SK-N-SH treated with all-trans-retinoic acid at 6 μM for 48 hours (cell line): ENCODE data around the gene COPE.

ENCODE experiments used
- ARNTL ChIP-seq: fragments of 450-650 bp; formaldehyde crosslinking; IDR thresholded peaks from 2 replicates; pipeline ENCODE4 v1.5.0; 2020; ENCODE audit warnings: low read depth, mild to moderate bottlenecking, moderate library complexity, borderline replicate concordance
- ESRRG ChIP-seq: fragments of 250-450 bp; sonication (Bioruptor Pico); IDR thresholded peaks from 2 replicates; pipeline ENCODE4 v1.6.1; 2021; ENCODE audit warnings: mild to moderate bottlenecking
- ISL1 ChIP-seq: fragments of 250-450 bp; sonication (Bioruptor Pico); IDR thresholded peaks from 2 replicates; pipeline ENCODE4 v2.1.2; 2022; ENCODE audit warnings: mild to moderate bottlenecking, moderate library complexity
- RARB ChIP-seq: fragments of 250-450 bp; sonication (Bioruptor Pico); IDR thresholded peaks from 2 replicates; pipeline ENCODE4 v1.8.0; 2021; ENCODE audit warnings: mild to moderate bottlenecking, moderate library complexity
- TCF4 ChIP-seq: fragments of 250-450 bp; sonication (Bioruptor Pico); IDR thresholded peaks from 2 replicates; pipeline ENCODE4 v1.8.0; 2021; ENCODE audit warnings: mild to moderate bottlenecking, moderate library complexity, borderline replicate concordance
- ZFP30 ChIP-seq: fragments of 450-650 bp; formaldehyde crosslinking; IDR thresholded peaks from 2 replicates; pipeline ENCODE4 v1.5.0; 2022; ENCODE audit warnings: mild to moderate bottlenecking, moderate library complexity
- ZNF8 ChIP-seq: fragments of 450-650 bp; formaldehyde crosslinking; IDR thresholded peaks from 2 replicates; pipeline ENCODE4 v1.5.0; 2020; ENCODE audit warnings: mild to moderate bottlenecking, moderate library complexity
- TF ChIP-seq, protein P1 (sequence below): fragments of 250-450 bp; sonication (Bioruptor Pico); IDR thresholded peaks from 2 replicates; pipeline ENCODE4 v1.8.0; 2021; ENCODE audit warnings: low read depth, mild to moderate bottlenecking, moderate library complexity, borderline replicate concordance
- TF ChIP-seq, protein P2 (sequence below): fragments of 250-450 bp; sonication (Bioruptor Pico); IDR thresholded peaks from 2 replicates; pipeline ENCODE4 v1.5.1; 2020; ENCODE audit warnings: low read depth, mild to moderate bottlenecking, moderate library complexity
- TF ChIP-seq, protein P3 (sequence below): fragments of 250-450 bp; sonication (Bioruptor Pico); IDR thresholded peaks from 2 replicates; pipeline ENCODE4 v1.8.0; 2020; ENCODE audit warnings: mild to moderate bottlenecking, moderate library complexity, borderline replicate concordance

DNA sequence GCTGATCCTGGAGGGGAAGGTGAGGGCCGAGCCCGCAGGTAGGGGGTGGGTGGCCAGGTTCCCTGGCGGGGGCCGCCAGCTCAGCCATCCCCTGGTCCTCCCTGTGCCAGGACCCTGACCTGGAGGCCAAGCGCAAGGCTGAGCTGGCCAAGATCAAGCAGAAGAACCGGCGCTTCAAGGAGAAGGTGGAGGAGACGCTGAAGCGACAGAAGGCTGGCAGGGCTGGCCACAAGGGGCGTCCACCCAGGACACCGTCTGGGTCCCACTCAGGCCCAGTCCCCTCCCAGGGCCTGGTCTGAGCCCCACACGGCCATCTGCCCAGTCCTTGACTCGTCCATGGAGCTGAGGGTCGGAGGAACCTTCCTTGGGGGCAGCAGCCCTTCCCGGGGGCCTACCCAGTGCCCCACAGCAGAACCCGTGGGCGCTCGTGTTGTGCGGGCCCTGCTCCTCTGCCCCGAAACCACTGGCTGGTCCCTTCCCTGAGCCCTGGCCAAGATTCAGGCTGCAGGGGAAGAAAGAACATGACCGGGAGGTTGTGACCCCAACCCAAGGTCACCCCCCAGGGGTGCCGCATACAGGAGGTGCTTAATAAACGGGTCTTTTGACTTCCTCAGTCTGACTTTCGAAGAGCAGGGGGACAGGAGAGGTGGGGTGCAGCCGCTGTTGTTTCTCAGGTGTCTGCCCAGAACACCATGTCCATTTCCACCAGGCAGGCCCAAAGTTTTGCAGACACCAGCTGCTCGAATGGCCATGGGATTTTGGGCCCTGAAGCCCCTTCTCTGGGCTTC, 9.0 kb upstream of the COPE start:
- TF ChIP-seq, protein P1, sequence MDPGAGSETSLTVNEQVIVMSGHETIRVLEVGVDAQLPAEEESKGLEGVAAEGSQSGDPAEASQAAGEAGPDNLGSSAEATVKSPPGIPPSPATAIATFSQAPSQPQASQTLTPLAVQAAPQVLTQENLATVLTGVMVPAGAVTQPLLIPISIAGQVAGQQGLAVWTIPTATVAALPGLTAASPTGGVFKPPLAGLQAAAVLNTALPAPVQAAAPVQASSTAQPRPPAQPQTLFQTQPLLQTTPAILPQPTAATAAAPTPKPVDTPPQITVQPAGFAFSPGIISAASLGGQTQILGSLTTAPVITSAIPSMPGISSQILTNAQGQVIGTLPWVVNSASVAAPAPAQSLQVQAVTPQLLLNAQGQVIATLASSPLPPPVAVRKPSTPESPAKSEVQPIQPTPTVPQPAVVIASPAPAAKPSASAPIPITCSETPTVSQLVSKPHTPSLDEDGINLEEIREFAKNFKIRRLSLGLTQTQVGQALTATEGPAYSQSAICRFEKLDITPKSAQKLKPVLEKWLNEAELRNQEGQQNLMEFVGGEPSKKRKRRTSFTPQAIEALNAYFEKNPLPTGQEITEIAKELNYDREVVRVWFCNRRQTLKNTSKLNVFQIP (CRISPR knock-in tag), result no peak
- no peak for TF ChIP-seq TCF4
- TF ChIP-seq ESRRG (CRISPR knock-in tag), result no peak
- TF ChIP-seq, protein P2, sequence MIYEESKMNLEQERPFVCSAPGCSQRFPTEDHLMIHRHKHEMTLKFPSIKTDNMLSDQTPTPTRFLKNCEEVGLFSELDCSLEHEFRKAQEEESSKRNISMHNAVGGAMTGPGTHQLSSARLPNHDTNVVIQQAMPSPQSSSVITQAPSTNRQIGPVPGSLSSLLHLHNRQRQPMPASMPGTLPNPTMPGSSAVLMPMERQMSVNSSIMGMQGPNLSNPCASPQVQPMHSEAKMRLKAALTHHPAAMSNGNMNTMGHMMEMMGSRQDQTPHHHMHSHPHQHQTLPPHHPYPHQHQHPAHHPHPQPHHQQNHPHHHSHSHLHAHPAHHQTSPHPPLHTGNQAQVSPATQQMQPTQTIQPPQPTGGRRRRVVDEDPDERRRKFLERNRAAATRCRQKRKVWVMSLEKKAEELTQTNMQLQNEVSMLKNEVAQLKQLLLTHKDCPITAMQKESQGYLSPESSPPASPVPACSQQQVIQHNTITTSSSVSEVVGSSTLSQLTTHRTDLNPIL (CRISPR knock-in tag), result no peak
- TF ChIP-seq ISL1 (CRISPR knock-in tag), result no peak
- no peak for TF ChIP-seq ZNF8 (CRISPR knock-in tag)
- TF ChIP-seq ZFP30 (CRISPR knock-in tag), result no peak
- no peak for TF ChIP-seq RARB
- TF ChIP-seq, protein P3, sequence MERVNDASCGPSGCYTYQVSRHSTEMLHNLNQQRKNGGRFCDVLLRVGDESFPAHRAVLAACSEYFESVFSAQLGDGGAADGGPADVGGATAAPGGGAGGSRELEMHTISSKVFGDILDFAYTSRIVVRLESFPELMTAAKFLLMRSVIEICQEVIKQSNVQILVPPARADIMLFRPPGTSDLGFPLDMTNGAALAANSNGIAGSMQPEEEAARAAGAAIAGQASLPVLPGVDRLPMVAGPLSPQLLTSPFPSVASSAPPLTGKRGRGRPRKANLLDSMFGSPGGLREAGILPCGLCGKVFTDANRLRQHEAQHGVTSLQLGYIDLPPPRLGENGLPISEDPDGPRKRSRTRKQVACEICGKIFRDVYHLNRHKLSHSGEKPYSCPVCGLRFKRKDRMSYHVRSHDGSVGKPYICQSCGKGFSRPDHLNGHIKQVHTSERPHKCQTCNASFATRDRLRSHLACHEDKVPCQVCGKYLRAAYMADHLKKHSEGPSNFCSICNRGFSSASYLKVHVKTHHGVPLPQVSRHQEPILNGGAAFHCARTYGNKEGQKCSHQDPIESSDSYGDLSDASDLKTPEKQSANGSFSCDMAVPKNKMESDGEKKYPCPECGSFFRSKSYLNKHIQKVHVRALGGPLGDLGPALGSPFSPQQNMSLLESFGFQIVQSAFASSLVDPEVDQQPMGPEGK (CRISPR knock-in tag), result no peak
- TF ChIP-seq ARNTL (CRISPR knock-in tag), result no peak
